Upper lobe of right lung (tissue), 1 donor: ENCODE measurements around the gene C11orf91. TPM values are rescaled to one million over a fixed set of nuclear protein-coding genes. Genes with fewer than 3 reads are reported as not detected.

Experiments
- ATAC-seq: fragments of 200-7000 bp; cut with Tn5 transposase; one replicate; pipeline ENCODE4 v1.9.1; 2020; ENCODE audit warnings: mild to moderate bottlenecking, moderate library complexity
- DNase-seq: peaks from one replicate; pipeline ENCODE4 v3.0.0-alpha.2; 2020
- H3K27ac ChIP-seq: fragments of 200-600 bp; one replicate; pipeline ENCODE4 v1.8.0; 2022
- H3K27me3 ChIP-seq: fragments of 200-600 bp; one replicate; pipeline ENCODE4 v1.8.0; 2022; ENCODE audit warnings: mild to moderate bottlenecking
- H3K36me3 ChIP-seq: fragments of 200-600 bp; one replicate; pipeline ENCODE4 v1.8.0; 2022
- H3K4me1 ChIP-seq: fragments of 200-600 bp; one replicate; pipeline ENCODE4 v1.8.0; 2022
- H3K4me3 ChIP-seq: fragments of 200-600 bp; one replicate; pipeline ENCODE4 v1.8.0; 2022; ENCODE audit warnings: mild to moderate bottlenecking
- H3K9me3 ChIP-seq: fragments of 200-600 bp; one replicate; pipeline ENCODE4 v1.8.0; 2022
- intact Hi-C: fragments of 100-400 bp; cut with DNase I; formaldehyde crosslinking; loops from one replicate; pipeline ENCODE4 v1.11.0; 2022
- total RNA-seq: library from RNA; stranded (reverse); fragmentation: NEBNext Ultra II Directional; extraction: Animal tissue kit (Norgen Biotek cat#: 25700); gene quantifications from one replicate; pipeline ENCODE4 v1.2.1, GENCODE V29; 2021
- TF ChIP-seq, protein P1 (sequence below): fragments of 200-600 bp; IDR thresholded peaks from one replicate; pipeline ENCODE4 v1.8.0; 2022; ENCODE audit warnings: antibody characterized with exemption
- donor health status: DM: no; HTN: yes; CAD: no; lungs with severe emphysema.

The C11orf91 gene
- total RNA-seq, 1 donor from 2014 or later: 1.5 TPM

DNA sequence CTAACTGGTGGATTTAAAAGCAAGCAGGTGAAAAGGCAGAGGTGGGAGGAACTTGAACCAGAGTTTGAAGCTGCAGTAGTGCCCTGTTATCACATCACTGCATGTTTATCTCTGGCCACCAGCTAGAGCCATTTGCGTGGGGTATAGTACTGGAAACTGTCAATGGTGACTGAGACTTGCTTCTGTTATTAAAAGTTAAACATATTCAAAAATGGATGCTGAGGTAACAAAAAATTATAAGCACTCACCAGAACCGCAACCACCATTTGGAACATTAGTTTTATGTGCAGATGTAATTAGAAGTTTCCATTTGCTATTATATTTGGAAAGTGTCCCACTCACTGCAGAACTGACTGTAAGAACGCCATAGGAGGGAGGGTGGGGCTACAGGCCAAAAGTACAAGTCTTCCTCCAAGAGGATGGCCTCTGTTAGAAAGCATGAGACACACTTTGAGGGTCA, 36.8 kb upstream of the C11orf91 start:
- Histone ChIP-seq H3K9me3 (no peaks in the 10 kb centered on the region), H3K27me3 (no peaks in the 10 kb centered on the region), H3K27ac (peak overlapping the region; percentile 96), H3K4me1 (peaks cover 25% of the 10 kb centered on the region), H3K4me3 (no peak overlapping the region), H3K36me3 (no peaks in the 10 kb centered on the region)
- DNase-seq (no peak), ATAC-seq (no peak)
- intact Hi-C loops: no loop called here
- TF ChIP-seq, protein P1, sequence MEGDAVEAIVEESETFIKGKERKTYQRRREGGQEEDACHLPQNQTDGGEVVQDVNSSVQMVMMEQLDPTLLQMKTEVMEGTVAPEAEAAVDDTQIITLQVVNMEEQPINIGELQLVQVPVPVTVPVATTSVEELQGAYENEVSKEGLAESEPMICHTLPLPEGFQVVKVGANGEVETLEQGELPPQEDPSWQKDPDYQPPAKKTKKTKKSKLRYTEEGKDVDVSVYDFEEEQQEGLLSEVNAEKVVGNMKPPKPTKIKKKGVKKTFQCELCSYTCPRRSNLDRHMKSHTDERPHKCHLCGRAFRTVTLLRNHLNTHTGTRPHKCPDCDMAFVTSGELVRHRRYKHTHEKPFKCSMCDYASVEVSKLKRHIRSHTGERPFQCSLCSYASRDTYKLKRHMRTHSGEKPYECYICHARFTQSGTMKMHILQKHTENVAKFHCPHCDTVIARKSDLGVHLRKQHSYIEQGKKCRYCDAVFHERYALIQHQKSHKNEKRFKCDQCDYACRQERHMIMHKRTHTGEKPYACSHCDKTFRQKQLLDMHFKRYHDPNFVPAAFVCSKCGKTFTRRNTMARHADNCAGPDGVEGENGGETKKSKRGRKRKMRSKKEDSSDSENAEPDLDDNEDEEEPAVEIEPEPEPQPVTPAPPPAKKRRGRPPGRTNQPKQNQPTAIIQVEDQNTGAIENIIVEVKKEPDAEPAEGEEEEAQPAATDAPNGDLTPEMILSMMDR: no peak

DNA sequence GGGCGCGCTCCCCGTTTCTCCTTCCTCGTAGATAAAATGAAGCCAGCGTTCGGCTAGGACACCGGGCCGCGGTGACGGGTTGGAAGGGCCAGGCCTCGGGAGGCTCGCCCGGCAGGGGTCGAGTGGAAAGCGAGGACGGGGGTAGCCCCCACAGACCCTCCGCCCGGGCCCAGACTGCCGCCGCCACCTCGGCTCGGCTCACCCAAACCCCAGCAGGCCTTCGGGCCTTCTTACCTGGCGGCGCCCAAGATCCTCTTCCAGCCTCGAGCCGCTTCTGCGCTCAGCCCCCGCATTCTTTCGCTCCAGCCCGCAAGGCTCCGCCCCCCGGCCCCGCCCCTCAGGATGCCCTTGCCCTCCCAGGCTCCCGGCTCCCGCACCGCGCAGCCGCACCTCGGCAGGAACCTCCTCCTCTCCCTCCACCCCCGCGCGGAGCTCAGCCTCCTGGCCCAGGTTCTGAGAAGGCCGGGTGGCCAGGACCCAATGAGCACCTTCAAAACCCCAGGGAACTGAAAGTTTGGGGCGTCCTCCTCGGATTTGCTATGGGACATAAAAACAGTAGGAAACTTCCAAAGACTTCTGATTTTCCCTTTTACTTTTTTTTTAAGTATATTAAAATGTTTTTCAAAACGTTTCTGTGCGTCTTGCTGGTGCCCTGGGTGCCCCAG, 35.7 kb upstream of the C11orf91 start, which contains the start of gene CD59:
Gene CD59, minus strand, starts transcription at position 276 of the 665 bp plus-strand sequence. CDS start 13,978 bp downstream, outside the sequence.
- DNase-seq (peak; percentile 99), ATAC-seq (peak; percentile 97)
- TF ChIP-seq, protein P1: no peak
- Histone ChIP-seq H3K4me1 (peaks cover 35% of the 10 kb centered on the region), H3K4me3 (peak within 1 kb of the TSS; percentile 92), H3K27me3 (no peaks in the 10 kb centered on the region), H3K9me3 (no peaks in the 10 kb centered on the region), H3K36me3 (no peaks in the 10 kb centered on the region), H3K27ac (peak within 1 kb of the TSS; percentile 96)
- intact Hi-C loops: no loop called here

DNA sequence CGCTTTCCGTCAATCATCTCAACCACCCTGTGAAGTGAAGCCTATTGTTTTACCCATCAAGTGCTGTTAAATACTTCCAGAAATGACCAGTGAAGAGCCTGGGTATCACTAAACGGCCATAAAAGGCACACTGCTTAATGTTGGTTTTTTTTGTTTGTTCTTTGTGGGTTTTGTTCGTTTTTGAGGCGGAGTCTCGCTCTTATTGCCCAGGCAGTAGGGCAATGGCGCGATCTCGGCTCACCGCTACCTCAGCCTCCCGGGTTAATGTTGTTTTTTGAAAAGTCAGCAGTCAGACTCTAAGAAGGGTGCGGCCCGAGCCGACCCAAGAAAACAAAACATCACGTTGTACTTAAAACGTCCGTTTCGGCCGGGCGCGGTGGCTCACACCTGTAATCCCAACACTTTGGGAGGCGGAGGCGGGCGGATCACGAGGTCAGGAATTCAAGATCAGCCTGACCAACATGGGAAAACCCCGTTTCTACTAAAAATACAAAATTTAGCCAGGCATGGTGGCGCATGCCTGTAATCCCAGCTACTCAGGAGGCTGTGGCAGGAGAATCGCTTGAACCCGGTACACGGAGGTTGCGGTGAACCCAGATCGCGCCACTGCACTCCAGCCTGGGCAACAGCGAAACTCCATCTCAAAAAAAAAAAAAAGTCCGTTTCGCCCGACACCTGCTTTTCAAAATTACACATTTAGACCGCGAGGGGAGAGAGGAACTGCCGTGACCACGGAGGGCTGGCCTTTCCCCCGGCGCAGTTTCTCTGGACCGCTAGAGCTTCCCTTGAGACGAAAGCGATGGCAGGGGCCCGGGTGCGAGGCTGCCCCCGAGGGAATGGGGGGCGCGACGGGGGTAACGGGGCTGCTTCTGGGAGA, 34.9 kb upstream of the C11orf91 start:
- H3K4me3 ChIP-seq: peak overlapping the region; percentile 92
- intact Hi-C loops: no loop called here
- H3K36me3 ChIP-seq: no peaks in the 10 kb centered on the region
- H3K4me1 ChIP-seq: peaks cover 41% of the 10 kb centered on the region
- ATAC-seq (peak; percentile 35), DNase-seq (peak; percentile 80)
- TF ChIP-seq, protein P1: no peak
- H3K27ac ChIP-seq: peak overlapping the region; percentile 96
- H3K27me3 ChIP-seq: no peaks in the 10 kb centered on the region
- no peaks in the 10 kb centered on the region for H3K9me3 ChIP-seq

DNA sequence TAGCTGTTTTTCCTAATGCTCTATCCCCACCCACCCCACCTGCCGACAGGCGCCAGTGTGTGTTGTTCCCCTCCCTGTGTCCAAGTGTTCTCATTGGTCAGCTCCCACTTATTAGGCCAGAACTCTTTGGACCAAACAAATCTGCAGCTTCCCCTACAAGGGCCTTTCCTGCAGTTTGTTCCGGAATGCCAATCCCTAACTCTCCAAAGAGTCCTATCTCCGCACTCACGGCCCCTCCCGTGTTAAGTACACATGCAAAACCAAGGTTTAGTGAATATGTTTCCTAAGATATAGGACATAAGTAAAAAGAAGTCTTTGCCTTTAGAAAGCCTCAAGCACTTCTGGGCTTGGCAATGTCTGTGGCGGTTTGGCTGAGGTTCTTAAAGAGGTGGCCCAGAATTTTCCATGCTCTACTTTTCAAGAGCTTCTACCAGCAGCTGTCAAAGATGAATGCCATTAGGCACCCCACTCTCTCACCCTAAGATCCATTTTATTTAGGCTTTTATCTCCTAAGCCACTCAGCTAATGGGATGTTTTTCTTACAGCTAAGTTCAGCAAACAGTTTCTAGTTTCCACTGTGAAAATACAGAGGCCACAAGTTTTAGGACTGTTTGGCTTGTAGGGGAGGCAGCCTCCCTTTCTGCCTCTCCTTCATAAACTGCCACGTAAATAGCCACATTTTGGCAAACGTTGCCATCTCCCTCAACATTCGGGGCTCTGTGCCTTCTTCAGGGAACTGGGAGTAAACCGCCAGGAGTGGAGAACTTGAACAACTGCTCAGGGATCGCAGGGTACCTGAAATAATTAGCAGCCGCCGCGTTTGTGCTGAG, 34.0 kb upstream of the C11orf91 start:
- peaks cover 49% of the 10 kb centered on the region for H3K4me1 ChIP-seq
- peak; percentile 68 for DNase-seq
- intact Hi-C loops: no loop called here
- H3K9me3 ChIP-seq: no peaks in the 10 kb centered on the region
- TF ChIP-seq, protein P1: no peak
- peak; percentile 61 for ATAC-seq
- H3K4me3 ChIP-seq: peak overlapping the region; percentile 92
- peak overlapping the region; percentile 96 for H3K27ac ChIP-seq
- H3K27me3 ChIP-seq: no peaks in the 10 kb centered on the region
- H3K36me3 ChIP-seq: peaks cover 5% of the 10 kb centered on the region

DNA sequence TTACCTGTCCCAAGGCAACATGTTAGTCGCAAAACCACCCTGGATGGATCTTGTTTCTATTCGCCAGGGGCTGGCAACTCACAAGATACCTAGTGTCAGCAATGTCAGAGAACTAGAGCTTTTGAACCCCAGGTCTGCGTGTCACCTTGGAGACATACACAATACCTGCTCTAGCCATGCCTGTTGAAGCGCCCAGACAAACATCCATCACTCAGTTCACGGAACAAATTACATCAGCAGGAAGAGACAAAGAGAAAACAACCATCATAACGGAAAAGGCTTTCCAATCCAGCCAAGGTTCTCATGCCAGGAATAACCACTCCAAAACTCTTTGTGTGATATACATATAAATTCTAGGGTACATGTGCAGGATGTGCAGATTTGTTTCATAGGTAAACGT, 33.4 kb upstream of the C11orf91 start:
- Histone ChIP-seq H3K9me3 (no peaks in the 10 kb centered on the region), H3K27ac (peak overlapping the region; percentile 96), H3K4me1 (peaks cover 52% of the 10 kb centered on the region), H3K4me3 (peak overlapping the region; percentile 92), H3K27me3 (no peaks in the 10 kb centered on the region), H3K36me3 (peaks cover 5% of the 10 kb centered on the region)
- intact Hi-C loops: no loop called here
- TF ChIP-seq, protein P1: no peak
- ATAC-seq (no peak), DNase-seq (no peak)
